ENCODE data around the gene CSTB. TPM values are rescaled to one million over a fixed set of nuclear protein-coding genes. Genes with fewer than 3 reads are reported as not detected.

The CSTB gene
- total and polyA plus RNA-seq, 12 donors = 9.5 to 143 (median 60.6) TPM

- no peak overlapping the region for H3K27ac ChIP-seq
- H3K36me3 ChIP-seq (replicated peaks in 1 of 2) = no peaks in the 10 kb centered on the region
- no peaks in the 10 kb centered on the region for H3K27me3 ChIP-seq
- no peak for TF ChIP-seq POLR2A (IDR thresholded peaks at IDR 0.05)
- TF ChIP-seq CTCF (IDR thresholded peaks at IDR 0.05) = no peak
- no peak for DNase-seq
- intact Hi-C loops (cut with DNase I) = no loop called here
- H3K4me1 ChIP-seq (replicated peaks in 1 of 2) = peaks cover 0 to 11% of the 10 kb centered on the region in 2 donors
- no peak overlapping the region for H3K4me3 ChIP-seq
- 85 to 91% (median 87%) methylated on average over 24 to 34 of the region's 34 CpGs for WGBS, 4 donors
- H3K9me3 ChIP-seq (replicated peaks in 1 of 3) = no peaks in the 10 kb centered on the region
Measured at GRCh38 chr21:43766734-43767497, 9.2 kb downstream of the CSTB start.

- intact Hi-C loops (cut with DNase I) = no loop called here
- Histone ChIP-seq H3K4me3 (no peak overlapping the region), H3K9me3 (replicated peaks in 1 of 3) (no peaks in the 10 kb centered on the region), H3K4me1 (replicated peaks in 1 of 2) (peaks cover 0 to 11% of the 10 kb centered on the region in 2 donors), H3K27me3 (no peaks in the 10 kb centered on the region), H3K36me3 (replicated peaks in 1 of 2) (peaks cover 0 to 14% of the 10 kb centered on the region in 2 donors), H3K27ac (peak overlapping the region in 2 of 5 donors; percentile 34 to 68)
- DNase-seq = peak in 3 of 7 donors; percentile 42 to 68 (median 65)
- 50 to 60% (median 58%) methylated on average over 15 to 19 of the region's 19 CpGs for WGBS, 4 donors
- no peak for TF ChIP-seq CTCF (IDR thresholded peaks at IDR 0.05)
- TF ChIP-seq POLR2A (IDR thresholded peaks at IDR 0.05) = no peak
Measured at GRCh38 chr21:43764576-43765495, 11.3 kb downstream of the CSTB start.

GRCh38 chr21:43763901-43764523, 12.1 kb downstream of the CSTB start:
- Histone ChIP-seq H3K27ac (peak overlapping the region in 1 of 5 donors; percentile 68), H3K9me3 (replicated peaks in 1 of 3) (no peaks in the 10 kb centered on the region)
- 90 to 96% (median 94%) methylated on average over 5 to 10 of the region's 10 CpGs for WGBS, 4 donors

More at GRCh38 chr21:43763901-43764523, 12.1 kb downstream of the CSTB start:
- intact Hi-C loops (cut with DNase I) = no loop called here
- no peak for TF ChIP-seq CTCF (IDR thresholded peaks at IDR 0.05)
- Histone ChIP-seq H3K4me1 (replicated peaks in 1 of 2) (peaks cover 0 to 11% of the 10 kb centered on the region in 2 donors), H3K36me3 (replicated peaks in 1 of 2) (peaks cover 0 to 21% of the 10 kb centered on the region in 2 donors), H3K27me3 (no peaks in the 10 kb centered on the region), H3K4me3 (no peak overlapping the region)
- no peak for DNase-seq

Measured in adrenal gland (tissue), 12 donors.